Right atrium auricular region (tissue), 2 donors: ENCODE data around the gene BRK1. TPM values are rescaled to one million over a fixed set of nuclear protein-coding genes. Genes with fewer than 3 reads are reported as not detected.
"Not testable (repeated sequence)": the region's sequence is repeated elsewhere in the genome, so short reads cannot be mapped to it uniquely, and the experiment has no call there.

ENCODE experiments used
- DNase-seq: peaks from one replicate; pipeline ENCODE4 v3.0.0-alpha.2; 2019; ENCODE audit warnings: low spot score
- H3K27ac ChIP-seq, 2 donors: fragments of 200-600 bp; sonication (generic); 1 replicate in 1 of 2; 2 replicates in 1 of 2; pipeline ENCODE4 v1.5.1; 2016 to 2019
- H3K27me3 ChIP-seq, 2 donors: fragments of 200-600 bp; sonication (generic); one replicate each; pipeline versions ENCODE4 v1.5.1 to v1.6.0; 2017 to 2019
- H3K36me3 ChIP-seq: fragments of 200-600 bp; sonication (generic); one replicate; pipeline ENCODE4 v1.5.1; 2016
- H3K4me1 ChIP-seq, 2 donors: fragments of 200-600 bp; sonication (generic); one replicate each; pipeline versions ENCODE4 v1.5.1 to v1.6.0; 2017 to 2019
- H3K4me3 ChIP-seq, 2 donors: fragments of 200-600 bp; sonication (generic); 1 replicate in 1 of 2; 2 replicates in 1 of 2; pipeline ENCODE4 v1.5.1; 2017 to 2019; ENCODE audit warnings: mild to moderate bottlenecking in 1 of 2, moderate library complexity in 1 of 2
- H3K9me3 ChIP-seq, 2 donors: fragments of 200-600 bp; sonication (generic); one replicate each; pipeline ENCODE4 v1.5.1; 2019
- CTCF ChIP-seq, 2 donors: fragments of 200-600 bp; sonication (generic); IDR thresholded peaks; one replicate each; pipeline ENCODE4 v1.5.1; 2019; ENCODE audit warnings: antibody characterized with exemption in 2 of 2
- total RNA-seq, 2 donors: library from RNA; depleted of rRNA; stranded (reverse); fragments of >200 nt; gene quantifications; one replicate each; pipeline ENCODE4 v1.1.0, GENCODE V29; 2016

The BRK1 gene
- total RNA-seq, 2 donors from 2014 or later: 58.3 to 94.3 TPM

GRCh38 chr3:10090179-10090578 is 25.3 kb upstream of the BRK1 start:
- H3K4me3 ChIP-seq: no peak overlapping the region
- no peak for DNase-seq
- no peaks in the 10 kb centered on the region for H3K27me3 ChIP-seq
- H3K4me1 ChIP-seq: no peaks in the 10 kb centered on the region
- TF ChIP-seq CTCF (IDR thresholded peaks at IDR 0.05): no peak
- H3K27ac ChIP-seq: no peak overlapping the region
- no peaks in the 10 kb centered on the region for H3K36me3 ChIP-seq
- H3K9me3 ChIP-seq: no peaks in the 10 kb centered on the region

- not testable (repeated sequence) for DNase-seq, H3K36me3 ChIP-seq, H3K4me3 ChIP-seq, H3K4me1 ChIP-seq, H3K27me3 ChIP-seq, H3K9me3 ChIP-seq, H3K27ac ChIP-seq
Observed at GRCh38 chr3:10090774-10091173, 24.7 kb upstream of the BRK1 start.

- not testable (repeated sequence) for DNase-seq, H3K27me3 ChIP-seq
Observed at GRCh38 chr3:10091387-10091786, 24.1 kb upstream of the BRK1 start.

GRCh38 chr3:10093678-10094077 is 21.8 kb upstream of the BRK1 start:
- Histone ChIP-seq H3K4me1 (no peaks in the 10 kb centered on the region), H3K36me3 (no peaks in the 10 kb centered on the region), H3K4me3 (no peak overlapping the region), H3K27me3 (no peaks in the 10 kb centered on the region), H3K27ac (no peak overlapping the region), H3K9me3 (no peaks in the 10 kb centered on the region)
- no peak for DNase-seq
- TF ChIP-seq CTCF (IDR thresholded peaks at IDR 0.05): no peak

More at GRCh38 chr3:10091387-10091786, 24.1 kb upstream of the BRK1 start:
- H3K36me3 ChIP-seq, H3K4me1 ChIP-seq, H3K4me3 ChIP-seq, H3K27ac ChIP-seq, H3K9me3 ChIP-seq: not testable (repeated sequence)

- Histone ChIP-seq H3K9me3 (no peaks in the 10 kb centered on the region), H3K27me3 (no peaks in the 10 kb centered on the region), H3K4me1 (no peaks in the 10 kb centered on the region), H3K27ac (no peak overlapping the region), H3K36me3 (no peaks in the 10 kb centered on the region), H3K4me3 (no peak overlapping the region)
- no peak for TF ChIP-seq CTCF (IDR thresholded peaks at IDR 0.05)
- no peak for DNase-seq
Observed at GRCh38 chr3:10099041-10099440, 16.4 kb upstream of the BRK1 start.

GRCh38 chr3:10106919-10107318 is 8.6 kb upstream of the BRK1 start:
- H3K36me3 ChIP-seq: no peaks in the 10 kb centered on the region
- TF ChIP-seq CTCF (IDR thresholded peaks at IDR 0.05): no peak
- H3K9me3 ChIP-seq: no peaks in the 10 kb centered on the region
- DNase-seq: no peak
- no peaks in the 10 kb centered on the region for H3K4me1 ChIP-seq
- no peak overlapping the region for H3K27ac ChIP-seq
- no peaks in the 10 kb centered on the region for H3K27me3 ChIP-seq
- H3K4me3 ChIP-seq: no peak overlapping the region

- Histone ChIP-seq H3K27me3 (no peaks in the 10 kb centered on the region), H3K9me3 (no peaks in the 10 kb centered on the region), H3K4me1 (no peaks in the 10 kb centered on the region), H3K27ac (no peak within 1 kb of the TSS), H3K36me3 (no peaks in the 10 kb centered on the region), H3K4me3 (no peak within 1 kb of the TSS)
- no peak for DNase-seq
- TF ChIP-seq CTCF (IDR thresholded peaks at IDR 0.05): no peak
Observed at GRCh38 chr3:10108091-10108490, 7.4 kb upstream of the BRK1 start, which contains the start of gene FANCD2OS. TSS of gene FANCD2OS (minus strand) at chr3:10108255. CDS start at chr3:10104774, 3,481 bp downstream.
